GM12865 (cell line): ENCODE data around the gene RGCC.

Source experiments
- DNase-seq: peaks from one replicate; pipeline ENCODE4 v3.0.0; 2010; ENCODE audit warnings: low read depth
- H3K4me3 ChIP-seq: 2 replicates; pipeline ENCODE4 v1.5.1; 2011; ENCODE audit warnings: mild to moderate bottlenecking, low read depth, low read length, control low read depth
- CTCF ChIP-seq: IDR thresholded peaks from 2 replicates; pipeline ENCODE4 v1.5.1; 2011; ENCODE audit warnings: low read length, control low read depth, low read depth, inconsistent platforms; ENCODE audit not compliant: insufficient read depth; ENCODE audit errors: missing control alignments

Gene RGCC

GRCh38 chr13:41496420-41497234, 39.3 kb downstream of the RGCC start:
- no peak overlapping the region for H3K4me3 ChIP-seq
- no peak for DNase-seq
- TF ChIP-seq CTCF = no peak

- H3K4me3 ChIP-seq = no peak overlapping the region
- no peak for DNase-seq
- no peak for TF ChIP-seq CTCF
Measured at GRCh38 chr13:41497436-41497835, 40.1 kb downstream of the RGCC start.

GRCh38 chr13:41499452-41499851, 42.1 kb downstream of the RGCC start:
- TF ChIP-seq CTCF = no peak
- no peak overlapping the region for H3K4me3 ChIP-seq
- no peak for DNase-seq

- no peak for TF ChIP-seq CTCF
Measured at GRCh38 chr13:41500511-41500910, 43.2 kb downstream of the RGCC start.

GRCh38 chr13:41501281-41501680, 43.9 kb downstream of the RGCC start:
- DNase-seq = no peak
- H3K4me3 ChIP-seq = no peak overlapping the region
- TF ChIP-seq CTCF = no peak

More at GRCh38 chr13:41500511-41500910, 43.2 kb downstream of the RGCC start:
- DNase-seq = peak; percentile 66
- H3K4me3 ChIP-seq = no peak overlapping the region

- H3K4me3 ChIP-seq = no peak overlapping the region
- TF ChIP-seq CTCF = no peak
Measured at GRCh38 chr13:41502031-41502430, 44.7 kb downstream of the RGCC start.

GRCh38 chr13:41502673-41503072, 45.3 kb downstream of the RGCC start:
- no peak overlapping the region for H3K4me3 ChIP-seq
- no peak for TF ChIP-seq CTCF
- DNase-seq = peak; percentile 88

More at GRCh38 chr13:41502031-41502430, 44.7 kb downstream of the RGCC start:
- no peak for DNase-seq
